SU-DHL-6 (cell line): ENCODE results near the gene SPTBN5.

Experiments used
- H2AFZ ChIP-seq: fragments of 200-600 bp; sonication (generic); 2 replicates; pipeline ENCODE4 v1.6.1; 2014; ENCODE audit warnings: low read depth, mild to moderate bottlenecking, moderate library complexity, mixed read lengths, antibody characterized with exemption, low read length; ENCODE audit not compliant: severe bottlenecking
- H3F3A ChIP-seq: fragments of 200-600 bp; shearing (Covaris generic); 2 replicates; pipeline ENCODE4 v1.6.0; 2016; ENCODE audit warnings: antibody characterized with exemption, mild to moderate bottlenecking; ENCODE audit not compliant: insufficient read depth
- H3K27ac ChIP-seq: fragments of 200-600 bp; sonication (generic); 2 replicates; pipeline ENCODE4 v1.5.1; 2016; ENCODE audit warnings: low read depth, mild to moderate bottlenecking, low read length, moderate library complexity, mixed read lengths
- H3K27me3 ChIP-seq: fragments of 200-600 bp; sonication (generic), shearing (Covaris generic); 2 replicates; pipeline ENCODE4 v1.6.0; 2014; ENCODE audit warnings: mild to moderate bottlenecking, low read length
- H3K36me3 ChIP-seq: fragments of 200-600 bp; sonication (generic); 2 replicates; pipeline ENCODE4 v1.6.1; 2014; ENCODE audit warnings: mild to moderate bottlenecking, low read length, mixed read lengths
- H3K4me2 ChIP-seq: fragments of 300-600, 200-600 bp; shearing (Covaris generic), sonication (generic); 2 replicates; pipeline ENCODE4 v1.6.0; 2014; ENCODE audit warnings: low read length, low read depth, mild to moderate bottlenecking; ENCODE audit not compliant: poor library complexity, severe bottlenecking
- H3K4me3 ChIP-seq: fragments of 200-600 bp; sonication (generic); 2 replicates; pipeline ENCODE4 v1.5.1; 2014; ENCODE audit warnings: antibody characterized with exemption, low read length, mild to moderate bottlenecking, mixed read lengths; ENCODE audit not compliant: insufficient read depth, poor library complexity, severe bottlenecking
- H3K79me2 ChIP-seq: fragments of 200-600 bp; sonication (generic); 2 replicates; pipeline ENCODE4 v1.6.1; 2014; ENCODE audit warnings: mild to moderate bottlenecking, low read length, moderate library complexity; ENCODE audit not compliant: insufficient read depth
- H3K9ac ChIP-seq: fragments of 200-600 bp; sonication (generic); 2 replicates; pipeline ENCODE4 v1.7.0; 2014; ENCODE audit warnings: mild to moderate bottlenecking, low read length
- H3K9me2 ChIP-seq: fragments of 200-600 bp; sonication (generic); replicated peaks from 2 replicates; pipeline ENCODE4 v1.6.1; 2014; ENCODE audit warnings: low read length; ENCODE audit not compliant: insufficient read depth
- H3K9me3 ChIP-seq: fragments of 200-600 bp; sonication (generic); 2 replicates; pipeline ENCODE4 v1.6.1; 2014; ENCODE audit warnings: low read length, mixed read lengths; ENCODE audit not compliant: insufficient read depth
- H4K20me1 ChIP-seq: fragments of 200-600 bp; sonication (generic); 2 replicates; pipeline ENCODE4 v1.6.1; 2014; ENCODE audit warnings: low read depth, mild to moderate bottlenecking, antibody characterized with exemption, low read length, moderate library complexity, mixed read lengths
- EZH2phosphoT487 ChIP-seq: fragments of 200-600 bp; sonication (generic), shearing (Covaris generic); conservative IDR thresholded peaks from 2 replicates; pipeline ENCODE4 v1.6.1; 2018; ENCODE audit warnings: mild to moderate bottlenecking, antibody characterized with exemption, low read length, moderate library complexity, mixed read lengths
- TF ChIP-seq, protein P1 (sequence below): fragments of 200-600 bp; sonication (generic); IDR thresholded peaks from one replicate; pipeline ENCODE4 v1.5.1; 2017; ENCODE audit warnings: antibody characterized with exemption, mild to moderate bottlenecking, low read length, moderate library complexity; ENCODE audit not compliant: insufficient read depth, poor library complexity, severe bottlenecking

The SPTBN5 gene

DNA sequence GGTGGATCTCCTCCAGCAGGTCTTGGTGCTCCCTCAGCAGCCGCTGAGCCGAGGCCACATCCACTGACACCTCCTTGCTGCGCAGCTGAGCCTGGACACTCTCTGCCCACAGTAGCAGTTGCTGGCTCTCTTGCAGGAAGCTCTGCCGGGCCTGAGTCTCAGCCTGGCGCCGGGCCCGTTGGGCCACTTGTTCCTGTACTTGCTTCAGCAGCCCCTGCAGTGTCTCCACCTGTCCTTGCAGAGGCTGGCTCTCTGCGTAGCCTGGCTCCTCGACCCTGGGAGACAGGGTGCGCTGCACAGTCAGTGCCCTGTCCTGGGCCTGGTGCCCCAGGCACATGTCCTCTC, 15.5 kb downstream of the SPTBN5 start:
- Histone ChIP-seq H3K4me3 (no peak overlapping the region), H3K27me3 (no peaks in the 10 kb centered on the region), H3K27ac (no peak overlapping the region), H3K9me2 (no peaks in the 10 kb centered on the region), H3K9me3 (no peaks in the 10 kb centered on the region), H3K36me3 (no peaks in the 10 kb centered on the region), H3K4me2 (no peak overlapping the region), H3K9ac (no peak overlapping the region), H3F3A (no peaks in the 10 kb centered on the region), H4K20me1 (no peaks in the 10 kb centered on the region), H3K79me2 (no peaks in the 10 kb centered on the region), H2AFZ (no peak overlapping the region)
- TF ChIP-seq, protein P1, sequence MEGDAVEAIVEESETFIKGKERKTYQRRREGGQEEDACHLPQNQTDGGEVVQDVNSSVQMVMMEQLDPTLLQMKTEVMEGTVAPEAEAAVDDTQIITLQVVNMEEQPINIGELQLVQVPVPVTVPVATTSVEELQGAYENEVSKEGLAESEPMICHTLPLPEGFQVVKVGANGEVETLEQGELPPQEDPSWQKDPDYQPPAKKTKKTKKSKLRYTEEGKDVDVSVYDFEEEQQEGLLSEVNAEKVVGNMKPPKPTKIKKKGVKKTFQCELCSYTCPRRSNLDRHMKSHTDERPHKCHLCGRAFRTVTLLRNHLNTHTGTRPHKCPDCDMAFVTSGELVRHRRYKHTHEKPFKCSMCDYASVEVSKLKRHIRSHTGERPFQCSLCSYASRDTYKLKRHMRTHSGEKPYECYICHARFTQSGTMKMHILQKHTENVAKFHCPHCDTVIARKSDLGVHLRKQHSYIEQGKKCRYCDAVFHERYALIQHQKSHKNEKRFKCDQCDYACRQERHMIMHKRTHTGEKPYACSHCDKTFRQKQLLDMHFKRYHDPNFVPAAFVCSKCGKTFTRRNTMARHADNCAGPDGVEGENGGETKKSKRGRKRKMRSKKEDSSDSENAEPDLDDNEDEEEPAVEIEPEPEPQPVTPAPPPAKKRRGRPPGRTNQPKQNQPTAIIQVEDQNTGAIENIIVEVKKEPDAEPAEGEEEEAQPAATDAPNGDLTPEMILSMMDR, result no peak
- TF ChIP-seq EZH2phosphoT487, result no peak

DNA sequence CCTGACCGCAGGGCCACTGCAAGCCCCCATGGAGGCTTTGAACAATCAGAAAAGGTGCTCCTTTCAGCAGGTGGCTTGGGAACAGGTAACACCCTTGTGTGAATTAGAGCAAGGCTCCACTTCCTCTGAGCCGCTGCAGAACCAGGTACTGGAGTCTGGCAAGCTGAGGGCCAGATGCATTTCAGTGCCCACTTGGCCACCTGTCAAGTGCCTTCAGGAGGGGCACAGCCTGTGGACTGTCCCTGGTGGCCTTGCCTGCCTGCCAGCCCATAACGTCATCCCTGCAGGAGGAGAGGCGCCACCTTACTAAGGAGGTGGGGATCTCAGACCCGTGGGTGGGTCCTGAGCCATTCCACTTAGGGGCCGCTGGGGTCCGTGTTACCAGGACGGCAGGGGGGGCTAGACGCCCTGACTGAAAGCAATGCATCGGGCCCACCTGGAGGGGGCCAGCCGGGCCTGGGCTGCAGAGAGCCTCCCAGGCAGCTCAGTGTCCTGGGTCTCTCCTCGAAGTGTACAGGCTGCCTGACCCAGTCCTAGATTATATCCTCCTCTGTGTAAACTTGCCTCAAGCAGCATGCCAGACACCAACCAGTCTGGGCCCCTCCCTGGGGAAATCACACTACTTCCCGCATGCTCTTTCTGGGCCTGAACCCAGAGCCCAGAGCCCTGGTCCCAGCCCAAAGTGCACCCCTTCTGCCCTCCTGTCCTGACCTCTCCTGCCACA, 16.1 kb downstream of the SPTBN5 start:
- Histone ChIP-seq H3K27me3 (no peaks in the 10 kb centered on the region), H2AFZ (no peak overlapping the region), H3K4me3 (no peak overlapping the region), H3F3A (no peaks in the 10 kb centered on the region), H3K27ac (no peak overlapping the region), H3K36me3 (no peaks in the 10 kb centered on the region), H3K79me2 (no peaks in the 10 kb centered on the region), H3K9me3 (no peaks in the 10 kb centered on the region), H3K9ac (no peak overlapping the region), H3K9me2 (no peaks in the 10 kb centered on the region), H4K20me1 (no peaks in the 10 kb centered on the region), H3K4me2 (no peak overlapping the region)
- no peak for TF ChIP-seq EZH2phosphoT487
- TF ChIP-seq, protein P1, result no peak

DNA sequence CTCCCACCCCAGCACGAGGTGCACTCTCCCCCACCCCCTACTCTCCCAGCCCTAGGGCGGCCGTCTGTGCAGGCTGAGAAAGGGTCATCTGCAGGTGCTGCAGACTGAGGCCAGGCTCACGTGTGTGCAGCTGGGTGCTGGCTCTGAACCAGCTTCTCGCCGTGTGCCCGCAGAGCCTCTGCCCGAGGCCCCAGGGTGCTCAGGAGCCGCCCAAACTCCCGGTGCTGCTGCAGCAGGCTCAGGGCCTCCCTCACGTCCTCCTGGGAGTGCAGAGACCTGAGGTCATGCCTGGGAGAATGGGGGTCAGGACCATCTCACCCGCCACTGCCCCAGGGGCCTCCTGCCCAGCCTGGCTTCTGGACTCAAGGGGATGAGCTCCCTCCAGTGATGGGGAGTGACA, 17.2 kb downstream of the SPTBN5 start:
- TF ChIP-seq, protein P1, result no peak
- TF ChIP-seq EZH2phosphoT487, result no peak
- no peak overlapping the region for H3K4me3 ChIP-seq
- H3K9me3 ChIP-seq, result no peaks in the 10 kb centered on the region
- no peak overlapping the region for H3K9ac ChIP-seq
- no peaks in the 10 kb centered on the region for H3F3A ChIP-seq
- no peaks in the 10 kb centered on the region for H4K20me1 ChIP-seq
- H3K36me3 ChIP-seq, result no peaks in the 10 kb centered on the region
- H3K79me2 ChIP-seq, result no peaks in the 10 kb centered on the region
- H2AFZ ChIP-seq, result no peak overlapping the region
- H3K4me2 ChIP-seq, result no peak overlapping the region
- no peak overlapping the region for H3K27ac ChIP-seq
- no peaks in the 10 kb centered on the region for H3K27me3 ChIP-seq
- no peaks in the 10 kb centered on the region for H3K9me2 ChIP-seq
